Measurements from ENCODE around the gene HNRNPAB.
"Not testable (repeated sequence)": the region's sequence is repeated elsewhere in the genome, so short reads cannot be mapped to it uniquely, and the experiment has no call there.

Gene HNRNPAB

DNA sequence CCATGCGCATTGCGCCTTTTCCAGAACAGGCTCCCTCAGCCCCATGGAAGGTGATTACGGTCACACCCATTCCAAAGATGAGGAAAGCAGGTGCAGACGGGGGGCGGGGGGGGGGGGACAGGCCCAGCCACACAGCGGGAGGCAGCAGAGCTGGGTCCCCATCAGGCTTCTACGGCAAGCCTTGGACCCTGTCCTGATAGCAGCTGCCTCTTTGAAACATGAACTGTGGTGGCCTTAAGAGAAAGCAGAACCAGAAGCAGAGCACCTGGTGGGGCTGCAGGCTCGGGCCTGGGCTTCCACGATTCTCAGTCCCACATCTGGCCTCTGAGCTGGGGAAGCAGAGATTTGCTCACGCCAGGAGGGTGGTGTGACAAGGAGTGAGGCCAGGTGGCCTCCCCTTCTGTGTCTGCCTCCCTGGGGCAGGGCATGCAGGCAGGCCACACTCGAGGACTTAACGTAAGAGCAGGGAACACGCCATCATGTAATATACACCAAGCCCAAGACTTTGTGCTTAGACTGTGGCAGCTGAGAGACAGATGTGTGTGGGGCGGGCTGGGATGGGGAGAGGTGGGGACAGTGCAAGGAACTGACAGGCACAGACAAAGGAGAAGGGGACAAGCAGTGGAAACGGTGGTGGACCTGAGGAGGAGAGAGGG lies 42.4 kb downstream of the HNRNPAB start:
- H3K4me3 ChIP-seq (ENCODE audit: low read depth, low read length): no peak overlapping the region
- no peak for TF ChIP-seq CTCF (IDR thresholded peaks at IDR 0.05; ENCODE audit: borderline replicate concordance, insufficient read depth, low read depth, low read length)

DNA sequence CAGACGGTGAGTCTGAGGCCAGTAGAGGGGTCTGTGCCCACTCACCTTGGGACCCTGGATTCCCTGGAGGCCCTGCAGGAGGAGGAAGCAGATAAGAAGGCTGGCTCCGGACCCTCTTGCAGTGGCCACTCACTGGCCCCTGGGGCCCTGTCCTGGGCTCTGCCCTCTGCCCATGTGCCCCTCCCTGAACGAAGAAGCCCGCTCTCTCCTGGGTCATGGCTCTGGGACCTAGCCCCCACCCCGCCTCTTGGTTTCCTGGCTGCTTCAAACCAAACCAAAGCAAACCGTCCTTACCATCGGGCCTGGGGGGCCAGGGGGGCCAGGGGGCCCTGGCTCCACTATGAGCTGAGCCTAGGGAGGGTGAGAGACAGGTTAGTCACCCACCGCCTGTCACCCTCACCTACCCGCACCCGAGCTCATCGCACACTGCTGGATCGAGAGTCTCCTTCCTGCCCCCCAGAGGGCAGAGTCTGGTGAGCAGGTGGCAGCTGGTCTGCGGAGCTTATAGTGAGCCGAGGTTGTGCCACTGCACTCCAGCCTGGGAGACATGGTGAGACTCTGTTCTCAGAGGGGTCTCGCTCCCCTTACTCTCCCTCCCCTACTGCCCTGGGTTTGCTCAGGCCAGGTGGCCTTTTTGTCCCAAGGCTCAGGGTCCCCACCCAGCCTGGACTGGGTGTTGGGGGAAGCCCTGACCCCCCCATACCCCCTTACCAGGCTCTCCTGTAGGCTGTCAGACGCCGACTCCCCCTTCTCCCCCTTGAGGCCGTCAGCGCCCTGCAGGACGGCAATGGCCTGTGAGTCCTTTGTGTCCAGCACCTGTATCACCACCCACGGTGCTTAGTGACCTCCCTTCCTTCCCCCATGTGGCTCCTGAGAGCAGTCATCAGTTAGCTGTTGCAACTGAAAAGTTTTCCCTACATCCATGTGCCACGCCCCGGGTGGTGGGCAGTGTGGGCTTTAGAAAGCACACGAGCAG lies 43.4 kb downstream of the HNRNPAB start:
- TF ChIP-seq CTCF (IDR thresholded peaks at IDR 0.05; ENCODE audit: borderline replicate concordance, insufficient read depth, low read depth, low read length): 0 out of 2 replicates have a peak, but pooled peaks have one; percentile 10
- H3K4me3 ChIP-seq (ENCODE audit: low read depth, low read length): no peak overlapping the region

DNA sequence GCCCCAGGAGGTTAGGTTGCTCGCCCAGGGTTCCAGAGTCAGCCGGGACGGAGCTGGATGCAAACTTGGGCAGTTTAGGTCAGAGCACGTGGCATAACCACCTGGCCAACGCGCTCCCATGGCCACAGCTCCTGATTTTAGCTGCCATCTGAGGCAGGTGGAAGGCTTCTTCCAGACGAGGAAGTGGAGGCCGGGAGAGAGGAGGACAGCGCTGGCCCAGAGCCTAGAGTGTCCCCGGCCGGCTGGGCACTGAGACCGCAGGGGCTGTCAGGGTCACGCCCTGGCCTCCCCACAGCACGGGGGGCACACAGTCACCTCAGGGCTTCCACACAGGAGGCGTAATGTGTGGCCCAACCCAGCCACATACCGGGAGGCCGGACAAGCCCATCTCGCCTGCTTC lies 44.4 kb downstream of the HNRNPAB start:
- no peak for TF ChIP-seq CTCF (IDR thresholded peaks at IDR 0.05; ENCODE audit: borderline replicate concordance, insufficient read depth, low read depth, low read length)
- H3K4me3 ChIP-seq (ENCODE audit: low read depth, low read length): no peak overlapping the region

DNA sequence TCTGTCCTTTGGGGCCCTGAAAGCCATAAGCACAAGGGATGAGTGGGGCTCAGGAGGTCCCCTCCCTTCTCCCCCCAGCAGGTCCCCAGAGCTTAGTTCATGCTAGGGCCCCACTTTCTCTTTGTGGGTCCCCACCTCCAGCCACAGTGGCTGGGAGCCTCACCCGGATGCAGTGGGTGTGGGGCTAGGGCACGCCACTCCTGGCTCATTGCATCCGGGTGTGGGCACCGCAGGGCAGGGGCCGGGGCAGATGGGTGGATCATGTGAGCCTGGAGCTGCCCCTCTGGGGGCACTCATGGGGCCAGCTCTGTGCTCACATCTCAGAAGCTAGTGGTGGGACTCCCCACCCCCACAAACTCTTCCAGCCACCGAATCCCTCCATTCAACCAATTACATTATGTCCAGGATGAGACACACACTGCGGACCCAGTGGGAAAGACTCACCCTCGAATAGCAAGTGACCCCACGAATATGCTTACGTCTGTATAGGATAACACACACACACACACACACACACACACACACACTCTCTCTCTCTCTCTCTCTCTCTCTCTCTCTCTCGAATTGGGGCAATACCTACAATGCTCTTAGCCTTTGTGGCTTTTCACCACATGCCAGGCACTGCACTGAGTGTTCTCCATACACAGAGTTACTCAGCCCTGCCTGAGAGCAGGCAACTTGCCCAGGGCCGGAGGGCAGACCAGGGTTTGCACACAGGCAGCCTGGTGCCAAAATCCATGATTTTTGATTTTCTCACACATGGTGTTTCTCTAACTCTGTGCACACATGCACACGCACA lies 45.1 kb downstream of the HNRNPAB start:
- no peak overlapping the region for H3K4me3 ChIP-seq (ENCODE audit: low read depth, low read length)
- no peak for TF ChIP-seq CTCF (IDR thresholded peaks at IDR 0.05; ENCODE audit: borderline replicate concordance, insufficient read depth, low read depth, low read length)

GRCh38 chr5:178250263-178250662 lies 45.9 kb downstream of the HNRNPAB start:
- H3K4me3 ChIP-seq (ENCODE audit: low read depth, low read length): no peak overlapping the region
- TF ChIP-seq CTCF (IDR thresholded peaks at IDR 0.05; ENCODE audit: borderline replicate concordance, insufficient read depth, low read depth, low read length): no peak

GRCh38 chr5:178252258-178252657 lies 47.9 kb downstream of the HNRNPAB start:
- no peak overlapping the region for H3K4me3 ChIP-seq (ENCODE audit: low read depth, low read length)
- TF ChIP-seq CTCF (IDR thresholded peaks at IDR 0.05; ENCODE audit: borderline replicate concordance, insufficient read depth, low read depth, low read length): no peak

GRCh38 chr5:178253632-178254031 lies 49.3 kb downstream of the HNRNPAB start:
- H3K4me3 ChIP-seq (ENCODE audit: low read depth, low read length): not testable (repeated sequence)
